Rectal smooth muscle tissue (tissue), 1 donor: ENCODE data around the gene NAP1L4.

Experiments used
- H3K27ac ChIP-seq: one replicate; pipeline ENCODE4 v1.7.0; 2013; ENCODE audit warnings: low read depth, low read length, inconsistent platforms
- H3K27me3 ChIP-seq: one replicate; pipeline ENCODE4 v1.7.0; 2013; ENCODE audit warnings: low read length; ENCODE audit not compliant: control insufficient read depth, insufficient read depth
- H3K36me3 ChIP-seq: one replicate; pipeline ENCODE4 v1.7.0; 2013; ENCODE audit warnings: low read length; ENCODE audit not compliant: control insufficient read depth, insufficient read depth
- H3K4me1 ChIP-seq: one replicate; pipeline ENCODE4 v1.7.0; 2013; ENCODE audit warnings: low read length; ENCODE audit not compliant: control insufficient read depth, insufficient read depth
- H3K4me3 ChIP-seq: one replicate; pipeline ENCODE4 v1.7.0; 2013; ENCODE audit warnings: low read length
- H3K9ac ChIP-seq: one replicate; pipeline ENCODE4 v1.7.0; 2013; ENCODE audit warnings: low read length

The NAP1L4 gene

GRCh38 chr11:2926611-2927051, 65.5 kb downstream of the NAP1L4 start:
- Histone ChIP-seq H3K27me3 (peaks cover 5% of the 10 kb centered on the region), H3K27ac (no peak overlapping the region), H3K4me3 (no peak overlapping the region), H3K4me1 (no peaks in the 10 kb centered on the region), H3K9ac (no peak overlapping the region), H3K36me3 (no peaks in the 10 kb centered on the region)

DNA sequence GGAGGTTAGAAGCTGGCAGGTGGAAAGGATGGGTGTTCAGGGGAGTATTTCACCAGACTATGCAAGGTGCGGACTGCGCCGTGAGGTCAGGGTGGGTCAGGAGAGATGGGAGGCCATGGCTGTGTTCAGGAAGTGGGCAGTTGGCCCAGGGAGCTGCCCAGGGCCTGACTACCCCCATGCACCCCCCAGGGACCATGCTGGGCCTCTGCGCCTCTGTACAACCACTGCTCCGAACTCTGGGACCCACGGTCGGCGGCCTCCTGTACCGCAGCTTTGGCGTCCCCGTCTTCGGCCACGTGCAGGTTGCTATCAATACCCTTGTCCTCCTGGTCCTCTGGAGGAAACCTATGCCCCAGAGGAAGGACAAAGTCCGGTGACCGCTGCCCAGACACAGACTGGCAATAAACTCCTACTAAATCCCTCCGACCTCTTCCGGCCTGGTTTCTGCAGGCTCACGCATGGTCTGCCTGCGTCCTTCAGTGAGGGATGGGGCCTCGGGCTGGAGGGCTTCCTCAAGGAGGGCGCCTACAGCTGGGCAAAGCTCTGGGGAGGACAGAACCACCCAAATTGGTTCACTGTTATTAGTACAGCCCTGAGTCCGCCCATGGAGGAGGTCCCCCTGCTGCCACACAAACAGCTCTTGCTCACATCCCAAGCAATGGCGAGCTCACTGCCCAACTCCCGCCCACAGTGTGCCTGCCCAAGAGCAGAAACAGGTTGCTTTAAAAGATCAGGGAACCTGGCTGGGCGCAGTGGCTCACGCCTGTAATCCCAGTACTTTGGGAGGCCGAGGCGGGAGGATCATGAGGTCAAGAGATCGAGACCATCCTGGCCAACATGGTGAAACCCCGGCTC, 67.1 kb downstream of the NAP1L4 start:
- H3K27me3 ChIP-seq: peaks cover 4% of the 10 kb centered on the region
- H3K27ac ChIP-seq: no peak overlapping the region
- no peaks in the 10 kb centered on the region for H3K36me3 ChIP-seq
- H3K9ac ChIP-seq: no peak overlapping the region
- H3K4me3 ChIP-seq: no peak overlapping the region
- H3K4me1 ChIP-seq: no peaks in the 10 kb centered on the region

GRCh38 chr11:2924381-2924780, 67.7 kb downstream of the NAP1L4 start:
- H3K4me1 ChIP-seq: no peaks in the 10 kb centered on the region
- no peaks in the 10 kb centered on the region for H3K36me3 ChIP-seq
- no peak overlapping the region for H3K27ac ChIP-seq
- no peak overlapping the region for H3K9ac ChIP-seq
- H3K27me3 ChIP-seq: no peaks in the 10 kb centered on the region
- no peak overlapping the region for H3K4me3 ChIP-seq

- no peak overlapping the region for H3K27ac ChIP-seq
- H3K4me1 ChIP-seq: no peaks in the 10 kb centered on the region
- no peaks in the 10 kb centered on the region for H3K27me3 ChIP-seq
- H3K9ac ChIP-seq: no peak overlapping the region
- H3K36me3 ChIP-seq: no peaks in the 10 kb centered on the region
- no peak overlapping the region for H3K4me3 ChIP-seq
Measured at GRCh38 chr11:2923446-2924375, 68.4 kb downstream of the NAP1L4 start.

- Histone ChIP-seq H3K4me3 (no peak overlapping the region), H3K27ac (no peak overlapping the region), H3K27me3 (no peaks in the 10 kb centered on the region), H3K4me1 (no peaks in the 10 kb centered on the region), H3K36me3 (no peaks in the 10 kb centered on the region), H3K9ac (no peak overlapping the region)
Measured at GRCh38 chr11:2922655-2923054, 69.5 kb downstream of the NAP1L4 start.

- Histone ChIP-seq H3K27me3 (no peaks in the 10 kb centered on the region), H3K9ac (no peak overlapping the region), H3K27ac (no peak overlapping the region), H3K36me3 (no peaks in the 10 kb centered on the region), H3K4me3 (no peak overlapping the region), H3K4me1 (no peaks in the 10 kb centered on the region)
Measured at GRCh38 chr11:2921742-2922493, 70.2 kb downstream of the NAP1L4 start.

DNA sequence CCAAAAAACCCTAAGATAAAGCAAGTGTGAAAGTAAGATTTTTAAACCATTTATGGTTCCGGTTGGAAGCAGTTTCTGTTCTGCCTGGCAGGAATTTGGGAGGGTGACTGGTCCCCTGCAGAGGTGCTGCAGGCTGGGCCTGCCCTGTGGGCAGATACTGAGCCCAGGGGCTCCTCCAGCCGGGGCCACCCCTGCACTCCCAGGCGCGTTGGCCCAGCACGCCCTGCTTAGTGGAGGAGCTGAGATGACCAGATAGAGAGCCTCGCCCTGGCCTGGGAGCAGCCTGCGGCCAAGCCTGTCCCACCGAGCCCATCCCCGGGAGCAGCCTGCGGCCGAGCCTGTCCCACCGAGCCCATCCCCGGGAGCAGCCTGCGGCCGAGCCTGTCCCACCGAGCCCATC, 70.9 kb downstream of the NAP1L4 start:
- H3K9ac ChIP-seq: no peak overlapping the region
- no peaks in the 10 kb centered on the region for H3K4me1 ChIP-seq
- H3K27me3 ChIP-seq: no peaks in the 10 kb centered on the region
- no peak overlapping the region for H3K4me3 ChIP-seq
- H3K36me3 ChIP-seq: no peaks in the 10 kb centered on the region
- H3K27ac ChIP-seq: no peak overlapping the region

- no peak overlapping the region for H3K27ac ChIP-seq
- no peaks in the 10 kb centered on the region for H3K27me3 ChIP-seq
- H3K4me3 ChIP-seq: no peak overlapping the region
- no peaks in the 10 kb centered on the region for H3K36me3 ChIP-seq
- H3K9ac ChIP-seq: no peak overlapping the region
- no peaks in the 10 kb centered on the region for H3K4me1 ChIP-seq
Measured at GRCh38 chr11:2920343-2920742, 71.8 kb downstream of the NAP1L4 start.

DNA sequence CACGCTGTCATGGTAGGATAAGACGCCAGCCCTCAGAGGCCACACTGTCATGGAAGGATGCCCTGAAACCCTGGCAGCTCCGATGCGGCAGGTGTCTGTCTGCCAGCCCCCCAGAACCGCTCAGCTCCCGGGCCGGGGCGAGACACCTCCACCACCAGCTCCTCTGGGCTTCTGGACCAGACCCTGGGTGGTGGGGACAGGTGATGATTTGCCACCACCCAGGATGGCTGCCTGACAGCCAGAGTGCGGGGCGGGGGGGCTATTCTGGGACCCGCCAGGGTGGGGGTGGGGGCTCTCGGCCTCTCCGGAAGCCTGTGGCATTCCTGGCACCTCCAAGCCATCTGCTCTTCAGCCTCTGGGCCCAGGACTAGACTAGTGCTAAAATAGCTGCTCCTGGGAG, 72.3 kb downstream of the NAP1L4 start:
- H3K27me3 ChIP-seq: no peaks in the 10 kb centered on the region
- H3K4me1 ChIP-seq: no peaks in the 10 kb centered on the region
- H3K27ac ChIP-seq: no peak overlapping the region
- H3K36me3 ChIP-seq: no peaks in the 10 kb centered on the region
- H3K9ac ChIP-seq: no peak overlapping the region
- no peak overlapping the region for H3K4me3 ChIP-seq

GRCh38 chr11:2919188-2919587, 72.9 kb downstream of the NAP1L4 start:
- H3K27ac ChIP-seq: no peak overlapping the region
- no peak overlapping the region for H3K9ac ChIP-seq
- H3K4me3 ChIP-seq: no peak overlapping the region
- H3K27me3 ChIP-seq: no peaks in the 10 kb centered on the region
- no peaks in the 10 kb centered on the region for H3K36me3 ChIP-seq
- no peaks in the 10 kb centered on the region for H3K4me1 ChIP-seq

- H3K4me3 ChIP-seq: no peak overlapping the region
- H3K9ac ChIP-seq: no peak overlapping the region
- no peaks in the 10 kb centered on the region for H3K4me1 ChIP-seq
- H3K27me3 ChIP-seq: no peaks in the 10 kb centered on the region
- no peak overlapping the region for H3K27ac ChIP-seq
- H3K36me3 ChIP-seq: no peaks in the 10 kb centered on the region
Measured at GRCh38 chr11:2917842-2918490, 74.2 kb downstream of the NAP1L4 start.
